GM10248 (cell line): ENCODE data around the gene SLC25A23.
"Not testable (repeated sequence)": the region's sequence is repeated elsewhere in the genome, so short reads cannot be mapped to it uniquely, and the experiment has no call there.

Experiments
- CTCF ChIA-PET: fragments of 300-600 bp; sonication (Branson Sonifier 250); formaldehyde crosslinking; extraction: SDS; loops from one replicate; lab custom pipeline; 2021; ENCODE audit warnings: antibody characterized with exemption; lab: Yijun Ruan, JAX
- POLR2A ChIA-PET: fragments of 350-650 bp; sonication (Branson Sonifier 250); formaldehyde crosslinking; extraction: SDS; loops from one replicate; lab custom pipeline; 2020; ENCODE audit warnings: antibody characterized with exemption; lab: Yijun Ruan, JAX
- DNase-seq: peaks from one replicate; pipeline ENCODE4 v3.0.0; 2012; ENCODE audit errors: extremely low spot score
- TF ChIP-seq, protein P1 (sequence below): IDR thresholded peaks from 2 replicates; pipeline ENCODE4 v1.5.1; 2012; ENCODE audit warnings: mild to moderate bottlenecking, low read depth; ENCODE audit errors: extremely low read depth, missing control alignments, control extremely low read depth

The SLC25A23 gene

DNA sequence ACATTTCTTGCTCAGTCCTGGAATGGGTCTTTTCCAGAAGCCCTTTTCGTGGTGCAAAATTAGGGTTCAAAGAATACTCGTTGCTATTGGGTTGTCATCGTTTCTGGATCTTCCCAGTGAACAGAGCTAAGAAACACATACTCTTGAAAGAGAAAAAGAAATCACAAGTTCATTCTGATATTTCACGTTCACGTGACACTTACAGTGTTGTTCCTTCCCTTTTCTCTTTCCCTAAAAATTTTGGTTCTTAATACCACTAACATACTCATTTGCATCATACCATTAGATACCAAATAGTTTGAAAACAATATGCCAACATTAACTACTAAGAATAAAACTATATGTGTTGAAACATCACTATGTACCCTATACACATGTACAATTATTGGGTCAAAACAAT, 53.2 kb downstream of the SLC25A23 start:
- DNase-seq: no peak
- ChIA-PET POLR2A (no interaction called here), CTCF (interaction anchor here (1.2 to 1.7 kb wide), 2 partner anchors 188 to 280 kb away, joined by 4 read pairs; no protein-coding TSS in a partner anchor)
- TF ChIP-seq, protein P1, sequence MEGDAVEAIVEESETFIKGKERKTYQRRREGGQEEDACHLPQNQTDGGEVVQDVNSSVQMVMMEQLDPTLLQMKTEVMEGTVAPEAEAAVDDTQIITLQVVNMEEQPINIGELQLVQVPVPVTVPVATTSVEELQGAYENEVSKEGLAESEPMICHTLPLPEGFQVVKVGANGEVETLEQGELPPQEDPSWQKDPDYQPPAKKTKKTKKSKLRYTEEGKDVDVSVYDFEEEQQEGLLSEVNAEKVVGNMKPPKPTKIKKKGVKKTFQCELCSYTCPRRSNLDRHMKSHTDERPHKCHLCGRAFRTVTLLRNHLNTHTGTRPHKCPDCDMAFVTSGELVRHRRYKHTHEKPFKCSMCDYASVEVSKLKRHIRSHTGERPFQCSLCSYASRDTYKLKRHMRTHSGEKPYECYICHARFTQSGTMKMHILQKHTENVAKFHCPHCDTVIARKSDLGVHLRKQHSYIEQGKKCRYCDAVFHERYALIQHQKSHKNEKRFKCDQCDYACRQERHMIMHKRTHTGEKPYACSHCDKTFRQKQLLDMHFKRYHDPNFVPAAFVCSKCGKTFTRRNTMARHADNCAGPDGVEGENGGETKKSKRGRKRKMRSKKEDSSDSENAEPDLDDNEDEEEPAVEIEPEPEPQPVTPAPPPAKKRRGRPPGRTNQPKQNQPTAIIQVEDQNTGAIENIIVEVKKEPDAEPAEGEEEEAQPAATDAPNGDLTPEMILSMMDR: no peak

DNA sequence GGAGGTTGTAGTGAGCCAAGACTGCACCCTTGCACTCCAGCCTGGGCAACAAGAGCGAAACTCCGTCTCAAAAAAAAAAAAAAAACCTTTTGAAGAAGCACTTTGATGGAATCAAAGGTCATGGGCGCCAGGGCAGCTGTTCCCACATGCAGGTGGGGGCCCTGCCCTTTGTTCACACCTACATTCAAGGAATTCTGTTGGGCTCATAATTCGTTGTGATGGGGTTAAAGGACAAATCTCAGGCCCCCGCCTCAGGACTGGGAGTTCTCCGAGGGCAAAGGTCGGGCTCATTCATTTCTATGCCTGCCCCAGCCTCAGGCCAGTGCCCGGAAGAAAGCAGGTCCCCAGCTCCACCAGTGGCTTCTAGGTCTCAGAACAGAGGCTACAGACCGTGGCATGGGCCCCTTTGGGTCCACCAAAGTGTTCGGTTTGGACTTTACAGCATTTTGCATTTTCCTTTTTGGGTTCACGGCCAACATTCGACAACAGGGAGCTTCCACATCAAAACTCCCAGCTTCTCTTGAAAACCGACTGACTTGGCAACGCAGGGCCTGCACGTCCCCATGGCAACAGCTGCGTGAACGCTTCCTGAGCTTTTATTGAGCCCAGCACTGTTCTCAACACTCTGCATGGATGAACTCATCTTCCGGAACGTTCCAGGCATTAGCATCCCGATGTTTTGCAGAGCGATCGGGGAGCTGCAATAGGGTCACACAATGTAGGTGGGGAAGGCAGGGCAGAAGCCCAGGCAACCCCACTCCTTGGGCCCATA, 56.6 kb downstream of the SLC25A23 start:
- no peak for DNase-seq
- POLR2A ChIA-PET: no interaction called here
- TF ChIP-seq, protein P1: no peak
- CTCF ChIA-PET: no interaction called here

GRCh38 chr19:6402058-6402457, 57.5 kb downstream of the SLC25A23 start:
- TF ChIP-seq, protein P1: no peak
- ChIA-PET POLR2A (no interaction called here), CTCF (no interaction called here)
- no peak for DNase-seq

DNA sequence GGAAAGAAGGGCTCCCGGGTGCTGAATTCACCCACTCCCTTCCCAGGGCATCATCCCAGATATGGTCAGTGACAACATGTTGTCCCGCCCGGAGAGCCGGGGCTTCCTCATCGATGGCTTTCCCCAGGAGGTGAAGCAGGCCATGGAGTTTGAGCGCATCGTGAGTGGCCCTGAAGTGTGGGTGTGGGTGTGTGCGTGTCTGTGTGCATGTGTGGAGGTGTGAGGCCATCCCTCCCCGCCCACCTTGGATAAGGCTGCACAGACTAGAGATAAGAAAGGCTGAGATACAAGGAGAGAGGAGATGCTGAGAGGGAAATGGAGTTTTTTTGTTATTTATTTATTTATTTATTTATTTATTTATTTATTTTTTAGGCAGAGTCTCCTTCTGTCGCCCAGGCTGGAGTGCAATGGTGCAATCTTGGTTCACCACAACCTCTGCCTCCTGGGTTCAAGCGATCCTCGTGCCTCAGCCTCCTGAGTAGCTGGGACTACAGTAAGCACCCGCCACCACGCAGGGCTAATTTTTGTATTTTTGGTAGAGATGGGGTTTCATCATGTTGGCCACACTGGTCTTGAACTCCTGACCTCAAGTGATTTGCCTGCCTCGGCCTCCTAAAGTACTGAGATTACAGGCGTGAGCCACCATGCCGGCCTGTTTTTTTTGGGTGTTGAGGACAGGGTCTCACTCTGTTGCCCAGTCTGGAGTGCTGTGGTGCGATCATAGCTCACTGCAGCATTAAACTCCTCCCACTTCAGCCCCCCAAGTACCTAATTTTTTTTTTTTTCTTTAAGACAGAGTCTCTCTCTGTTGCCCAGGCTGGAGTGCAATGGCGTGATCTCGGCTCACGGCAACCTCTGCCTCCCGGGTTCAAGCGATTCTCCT, 59.3 kb downstream of the SLC25A23 start:
- DNase-seq, POLR2A ChIA-PET, CTCF ChIA-PET: not testable (repeated sequence)

- ChIA-PET CTCF (no interaction called here), POLR2A (no interaction called here)
- no peak for DNase-seq
- TF ChIP-seq, protein P1: no peak
These were observed 63.3 kb downstream of the SLC25A23 start for GRCh38 chr19:6396305-6396704.

GRCh38 chr19:6394831-6395230, 64.8 kb downstream of the SLC25A23 start:
- POLR2A ChIA-PET: interaction anchor here (1.4 kb wide), 1 partner anchor 22 kb away, joined by 4 read pairs; the partner anchor contains the start of gene ALKBH7
- CTCF ChIA-PET: no interaction called here
- no peak for DNase-seq
- TF ChIP-seq, protein P1: no peak
